ENCODE results near the gene SLC4A2.

The SLC4A2 gene

GRCh38 chr7:151043959-151044358 is 15.4 kb upstream of the SLC4A2 start:
- Histone ChIP-seq H3K27ac (ENCODE audit: low read length) (no peak overlapping the region), H4K20me1 (ENCODE audit: insufficient read depth, low read length) (no peaks in the 10 kb centered on the region), H3K36me3 (replicated peaks; ENCODE audit: low read depth, low read length) (no peaks in the 10 kb centered on the region), H3K4me1 (ENCODE audit: low read length) (no peaks in the 10 kb centered on the region), H3K4me2 (ENCODE audit: low read length) (no peak overlapping the region), H3K9me3 (ENCODE audit: insufficient read depth, low read length) (no peaks in the 10 kb centered on the region), H3K79me2 (ENCODE audit: low read length) (no peaks in the 10 kb centered on the region), H3K4me3 (ENCODE audit: low read length) (no peak overlapping the region), H3K27me3 (ENCODE audit: low read depth, low read length) (no peaks in the 10 kb centered on the region), H3K9ac (ENCODE audit: low read length) (no peak overlapping the region), H2AFZ (ENCODE audit: low read depth, low read length) (no peak overlapping the region)
- TF ChIP-seq EZH2phosphoT487 (IDR thresholded peaks at IDR 0.05; ENCODE audit: low read depth) = no peak
- TF ChIP-seq CTCF (IDR thresholded peaks at IDR 0.05; ENCODE audit: low read depth, low read length) = no peak

- TF ChIP-seq EZH2phosphoT487 (IDR thresholded peaks at IDR 0.05; ENCODE audit: low read depth) (no peak), CTCF (IDR thresholded peaks at IDR 0.05; ENCODE audit: low read depth, low read length) (no peak)
- no peaks in the 10 kb centered on the region for H3K36me3 ChIP-seq (replicated peaks; ENCODE audit: low read depth, low read length)
These were observed 14.1 kb upstream of the SLC4A2 start for GRCh38 chr7:151045262-151045661.

GRCh38 chr7:151045967-151046366 is 13.4 kb upstream of the SLC4A2 start:
- Histone ChIP-seq H3K79me2 (ENCODE audit: low read length) (no peaks in the 10 kb centered on the region), H3K27ac (ENCODE audit: low read length) (no peak overlapping the region), H3K9me3 (ENCODE audit: insufficient read depth, low read length) (no peaks in the 10 kb centered on the region), H2AFZ (ENCODE audit: low read depth, low read length) (no peak overlapping the region), H3K27me3 (ENCODE audit: low read depth, low read length) (no peaks in the 10 kb centered on the region), H3K4me1 (ENCODE audit: low read length) (no peaks in the 10 kb centered on the region), H3K4me2 (ENCODE audit: low read length) (no peak overlapping the region), H4K20me1 (ENCODE audit: insufficient read depth, low read length) (no peaks in the 10 kb centered on the region), H3K9ac (ENCODE audit: low read length) (no peak overlapping the region), H3K4me3 (ENCODE audit: low read length) (no peak overlapping the region), H3K36me3 (replicated peaks; ENCODE audit: low read depth, low read length) (no peaks in the 10 kb centered on the region)
- TF ChIP-seq CTCF (IDR thresholded peaks at IDR 0.05; ENCODE audit: low read depth, low read length) = no peak
- TF ChIP-seq EZH2phosphoT487 (IDR thresholded peaks at IDR 0.05; ENCODE audit: low read depth) = no peak

More at GRCh38 chr7:151045262-151045661, 14.1 kb upstream of the SLC4A2 start:
- H3K9me3 ChIP-seq (ENCODE audit: insufficient read depth, low read length) = no peaks in the 10 kb centered on the region
- H3K4me3 ChIP-seq (ENCODE audit: low read length) = no peak overlapping the region
- no peak overlapping the region for H3K9ac ChIP-seq (ENCODE audit: low read length)
- H4K20me1 ChIP-seq (ENCODE audit: insufficient read depth, low read length) = no peaks in the 10 kb centered on the region
- no peak overlapping the region for H3K27ac ChIP-seq (ENCODE audit: low read length)
- H3K27me3 ChIP-seq (ENCODE audit: low read depth, low read length) = no peaks in the 10 kb centered on the region
- no peaks in the 10 kb centered on the region for H3K4me1 ChIP-seq (ENCODE audit: low read length)
- H2AFZ ChIP-seq (ENCODE audit: low read depth, low read length) = no peak overlapping the region
- no peak overlapping the region for H3K4me2 ChIP-seq (ENCODE audit: low read length)
- H3K79me2 ChIP-seq (ENCODE audit: low read length) = no peaks in the 10 kb centered on the region

- Histone ChIP-seq H4K20me1 (ENCODE audit: insufficient read depth, low read length) (no peaks in the 10 kb centered on the region), H3K4me3 (ENCODE audit: low read length) (no peak overlapping the region), H3K36me3 (replicated peaks; ENCODE audit: low read depth, low read length) (no peaks in the 10 kb centered on the region), H3K9ac (ENCODE audit: low read length) (no peak overlapping the region), H3K9me3 (ENCODE audit: insufficient read depth, low read length) (no peaks in the 10 kb centered on the region), H3K79me2 (ENCODE audit: low read length) (no peaks in the 10 kb centered on the region), H3K4me2 (ENCODE audit: low read length) (no peak overlapping the region), H3K27ac (ENCODE audit: low read length) (no peak overlapping the region), H3K4me1 (ENCODE audit: low read length) (no peaks in the 10 kb centered on the region), H2AFZ (ENCODE audit: low read depth, low read length) (no peak overlapping the region), H3K27me3 (ENCODE audit: low read depth, low read length) (no peaks in the 10 kb centered on the region)
- no peak for TF ChIP-seq EZH2phosphoT487 (IDR thresholded peaks at IDR 0.05; ENCODE audit: low read depth)
These were observed 12.5 kb upstream of the SLC4A2 start for GRCh38 chr7:151046603-151047573.

All from OCI-LY3 (cell line).